Kidney epithelial cell (primary cell): ENCODE results near the gene GAL. TPM values are rescaled to one million over a fixed set of nuclear protein-coding genes. Genes with fewer than 3 reads are reported as not detected.

Source experiments
- DNase-seq: peaks from one replicate; pipeline ENCODE4 v3.0.0-alpha.2; 2010; ENCODE audit warnings: low read depth
- H3K27me3 ChIP-seq: 2 replicates; pipeline ENCODE4 v1.6.0; 2011; ENCODE audit warnings: low read length; ENCODE audit not compliant: control insufficient read depth, insufficient read depth
- H3K36me3 ChIP-seq: 2 replicates; pipeline ENCODE4 v1.5.1; 2011; ENCODE audit warnings: low read length; ENCODE audit not compliant: control insufficient read depth, insufficient read depth
- H3K4me3 ChIP-seq: 2 replicates; pipeline ENCODE4 v1.5.1; 2011; ENCODE audit warnings: low read depth, mild to moderate bottlenecking, control low read depth, low read length
- total RNA-seq: library from RNA; depleted of rRNA; stranded (reverse); fragments of >200 nt; gene quantifications from 2 replicates; pipeline ENCODE4 v1.2.3, GENCODE V29; 2015
- TF ChIP-seq, protein P1 (sequence below): IDR thresholded peaks from 2 replicates; pipeline ENCODE4 v1.5.1; 2011; ENCODE audit warnings: mild to moderate bottlenecking, moderate library complexity, low read length, control low read depth, inconsistent platforms; ENCODE audit not compliant: insufficient read depth, poor library complexity, severe bottlenecking

The GAL gene
- total RNA-seq, 1 donor from 2014 or later, result 20.8 TPM

DNA sequence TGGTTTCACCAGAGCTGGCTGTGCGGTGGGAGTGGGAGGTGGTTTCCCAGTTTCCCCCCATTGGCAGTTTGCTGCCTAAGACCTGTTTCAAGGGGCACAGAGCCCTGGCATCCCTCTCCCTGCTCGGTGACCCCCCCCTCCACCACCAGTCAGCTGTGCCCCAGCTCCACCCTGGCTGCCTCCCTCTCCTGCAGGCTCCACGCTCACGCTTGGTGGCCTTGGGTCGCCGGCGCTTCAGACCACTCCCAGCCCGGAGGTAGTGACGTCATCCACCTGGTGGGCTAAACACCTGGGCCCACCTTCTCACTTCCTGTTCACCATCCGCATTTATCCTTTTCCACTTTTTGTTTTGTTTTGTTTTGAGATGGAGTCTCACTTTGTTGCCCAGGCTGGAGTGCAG, 7.8 kb downstream of the GAL start:
- TF ChIP-seq, protein P1, sequence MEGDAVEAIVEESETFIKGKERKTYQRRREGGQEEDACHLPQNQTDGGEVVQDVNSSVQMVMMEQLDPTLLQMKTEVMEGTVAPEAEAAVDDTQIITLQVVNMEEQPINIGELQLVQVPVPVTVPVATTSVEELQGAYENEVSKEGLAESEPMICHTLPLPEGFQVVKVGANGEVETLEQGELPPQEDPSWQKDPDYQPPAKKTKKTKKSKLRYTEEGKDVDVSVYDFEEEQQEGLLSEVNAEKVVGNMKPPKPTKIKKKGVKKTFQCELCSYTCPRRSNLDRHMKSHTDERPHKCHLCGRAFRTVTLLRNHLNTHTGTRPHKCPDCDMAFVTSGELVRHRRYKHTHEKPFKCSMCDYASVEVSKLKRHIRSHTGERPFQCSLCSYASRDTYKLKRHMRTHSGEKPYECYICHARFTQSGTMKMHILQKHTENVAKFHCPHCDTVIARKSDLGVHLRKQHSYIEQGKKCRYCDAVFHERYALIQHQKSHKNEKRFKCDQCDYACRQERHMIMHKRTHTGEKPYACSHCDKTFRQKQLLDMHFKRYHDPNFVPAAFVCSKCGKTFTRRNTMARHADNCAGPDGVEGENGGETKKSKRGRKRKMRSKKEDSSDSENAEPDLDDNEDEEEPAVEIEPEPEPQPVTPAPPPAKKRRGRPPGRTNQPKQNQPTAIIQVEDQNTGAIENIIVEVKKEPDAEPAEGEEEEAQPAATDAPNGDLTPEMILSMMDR, result no peak
- no peak for DNase-seq
- H3K36me3 ChIP-seq, result no peaks in the 10 kb centered on the region
- no peaks in the 10 kb centered on the region for H3K27me3 ChIP-seq
- H3K4me3 ChIP-seq, result no peak overlapping the region

DNA sequence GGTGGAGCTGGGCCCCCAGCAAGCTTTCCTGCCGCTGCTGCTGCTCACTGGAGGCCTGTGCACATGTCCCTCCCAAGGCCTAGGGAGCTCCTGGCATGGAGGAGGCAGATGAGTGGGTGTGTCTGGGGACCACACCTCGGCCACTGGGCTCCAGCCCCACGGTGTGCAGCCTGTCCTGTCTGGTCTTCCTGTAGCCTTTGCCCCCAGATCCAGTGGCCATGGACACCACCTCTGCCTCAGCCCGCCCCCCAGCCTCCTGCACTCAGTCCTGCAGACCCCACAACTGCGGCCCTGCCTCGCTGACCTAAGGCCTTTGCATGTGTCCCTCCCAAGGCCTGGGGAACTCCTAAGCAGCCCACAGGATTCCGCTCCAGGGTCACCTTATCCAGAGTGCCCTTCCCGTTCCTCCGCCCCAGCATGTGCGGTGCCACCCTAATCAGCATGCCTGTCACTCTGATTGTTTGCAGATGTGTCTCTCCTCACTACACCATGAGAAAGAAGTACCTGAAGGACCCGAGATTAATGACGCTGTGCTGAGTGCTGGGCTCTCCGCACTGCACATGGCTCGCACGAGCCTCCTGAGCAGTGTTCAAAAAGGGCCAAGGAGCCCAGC, 8.6 kb downstream of the GAL start:
- H3K27me3 ChIP-seq, result no peaks in the 10 kb centered on the region
- no peak overlapping the region for H3K4me3 ChIP-seq
- TF ChIP-seq, protein P1, result no peak
- no peak for DNase-seq
- no peaks in the 10 kb centered on the region for H3K36me3 ChIP-seq

DNA sequence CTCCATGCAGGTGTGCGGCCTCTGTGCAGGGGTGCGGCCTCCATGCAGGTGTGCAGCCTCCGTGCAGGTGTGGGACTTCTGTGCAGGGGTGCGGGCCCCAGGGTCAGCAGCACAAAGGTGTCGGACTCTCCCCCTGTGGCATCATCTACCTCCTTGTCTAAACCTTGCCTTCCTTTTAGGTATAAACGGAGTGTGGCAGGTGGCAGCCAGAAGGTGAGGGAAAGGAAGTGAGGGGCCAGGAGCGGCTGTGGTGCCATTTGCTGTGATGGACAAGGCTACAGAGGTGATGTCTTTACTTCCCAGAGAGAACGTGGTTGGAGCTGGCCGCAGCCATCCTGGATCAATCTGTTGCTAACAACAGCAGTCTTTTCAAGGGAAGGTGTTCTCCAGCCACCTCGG, 9.1 kb downstream of the GAL start:
- DNase-seq, result no peak
- Histone ChIP-seq H3K27me3 (no peaks in the 10 kb centered on the region), H3K4me3 (no peak overlapping the region), H3K36me3 (no peaks in the 10 kb centered on the region)
- TF ChIP-seq, protein P1, result no peak

DNA sequence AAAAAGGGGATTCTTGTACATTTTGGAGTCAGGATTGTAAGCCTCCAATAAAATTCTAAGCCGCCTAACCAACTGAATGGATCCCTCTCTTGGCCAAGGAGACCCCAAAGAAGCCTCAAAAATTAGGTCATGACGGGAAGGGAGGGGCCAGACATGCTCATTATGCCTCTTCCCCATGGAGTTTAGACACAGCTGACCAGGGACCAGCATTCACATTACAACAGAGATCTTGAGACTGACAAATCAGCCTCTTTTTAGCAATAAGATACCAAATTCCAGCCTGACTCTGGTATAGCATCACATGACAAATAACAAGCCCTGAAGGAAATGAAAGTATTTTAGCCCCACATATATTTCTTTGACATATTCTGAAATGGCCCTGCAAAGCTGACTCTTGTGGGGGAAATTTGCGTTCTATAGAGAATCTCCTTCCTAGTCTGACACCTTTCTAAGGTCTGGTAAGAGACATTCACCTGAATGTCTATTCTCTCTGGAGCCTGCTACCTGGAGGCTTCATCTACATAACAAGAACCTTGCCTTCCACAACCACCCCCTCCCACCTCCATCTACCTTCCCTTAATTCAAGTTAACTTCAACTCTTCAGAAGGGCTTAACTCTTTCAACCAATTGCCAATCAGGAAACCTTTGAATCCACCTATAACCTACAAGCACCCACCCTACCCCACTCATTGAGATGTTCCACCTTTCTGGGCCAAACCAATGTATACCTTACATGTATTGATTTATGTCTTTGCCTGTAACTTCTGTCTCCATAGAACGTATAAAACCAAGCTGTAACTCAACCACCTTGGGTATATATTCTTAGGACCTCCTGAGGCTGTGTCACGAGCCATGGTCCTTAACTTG, 10.3 kb downstream of the GAL start:
- no peak for DNase-seq
- no peaks in the 10 kb centered on the region for H3K27me3 ChIP-seq
- no peak overlapping the region for H3K4me3 ChIP-seq
- TF ChIP-seq, protein P1, result no peak
- no peaks in the 10 kb centered on the region for H3K36me3 ChIP-seq

DNA sequence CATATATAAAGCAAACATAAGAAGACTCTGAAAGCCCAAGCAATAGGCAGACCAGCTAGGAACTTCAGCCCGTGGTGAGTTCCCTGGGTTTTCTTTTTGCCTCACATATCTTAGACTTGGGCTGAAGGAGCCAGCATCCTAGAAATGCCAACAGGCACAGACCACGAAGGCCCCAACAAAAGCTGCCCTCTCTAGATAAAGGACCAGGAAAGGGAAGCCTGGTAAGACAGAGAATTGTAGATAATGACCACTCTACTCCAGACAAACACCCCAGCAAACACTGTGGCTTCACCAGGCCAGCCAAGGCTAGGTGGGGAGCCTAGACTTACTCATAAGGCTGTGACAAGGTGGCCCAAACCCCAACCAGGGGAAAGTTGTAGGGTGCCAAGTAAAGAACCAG, 11.2 kb downstream of the GAL start:
- Histone ChIP-seq H3K4me3 (no peak overlapping the region), H3K27me3 (no peaks in the 10 kb centered on the region), H3K36me3 (no peaks in the 10 kb centered on the region)
- no peak for DNase-seq
- TF ChIP-seq, protein P1, result no peak

DNA sequence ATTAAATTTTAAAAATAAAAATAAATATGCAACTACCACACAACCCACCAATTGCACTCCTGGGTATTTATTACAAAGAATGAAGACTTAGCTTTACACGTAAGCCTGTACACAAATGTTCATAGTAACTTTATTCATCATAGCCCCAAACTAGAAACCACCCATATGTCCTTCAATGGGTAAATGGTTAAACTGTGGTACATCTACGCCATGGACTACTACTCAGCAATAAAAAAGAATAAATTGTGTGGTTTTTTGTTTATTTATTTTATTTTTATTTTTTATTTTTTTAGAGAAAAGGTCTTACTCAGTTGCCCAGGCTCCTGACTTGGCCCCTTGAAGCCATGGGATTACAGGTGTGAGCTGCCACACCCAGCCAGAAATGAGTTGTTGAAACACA, 14.6 kb downstream of the GAL start:
- TF ChIP-seq, protein P1, result no peak
- no peak for DNase-seq
- no peaks in the 10 kb centered on the region for H3K36me3 ChIP-seq
- H3K27me3 ChIP-seq, result peaks cover 3% of the 10 kb centered on the region
- no peak overlapping the region for H3K4me3 ChIP-seq
